ENCODE measurements around the gene CRISP2.

Gene CRISP2

DNA sequence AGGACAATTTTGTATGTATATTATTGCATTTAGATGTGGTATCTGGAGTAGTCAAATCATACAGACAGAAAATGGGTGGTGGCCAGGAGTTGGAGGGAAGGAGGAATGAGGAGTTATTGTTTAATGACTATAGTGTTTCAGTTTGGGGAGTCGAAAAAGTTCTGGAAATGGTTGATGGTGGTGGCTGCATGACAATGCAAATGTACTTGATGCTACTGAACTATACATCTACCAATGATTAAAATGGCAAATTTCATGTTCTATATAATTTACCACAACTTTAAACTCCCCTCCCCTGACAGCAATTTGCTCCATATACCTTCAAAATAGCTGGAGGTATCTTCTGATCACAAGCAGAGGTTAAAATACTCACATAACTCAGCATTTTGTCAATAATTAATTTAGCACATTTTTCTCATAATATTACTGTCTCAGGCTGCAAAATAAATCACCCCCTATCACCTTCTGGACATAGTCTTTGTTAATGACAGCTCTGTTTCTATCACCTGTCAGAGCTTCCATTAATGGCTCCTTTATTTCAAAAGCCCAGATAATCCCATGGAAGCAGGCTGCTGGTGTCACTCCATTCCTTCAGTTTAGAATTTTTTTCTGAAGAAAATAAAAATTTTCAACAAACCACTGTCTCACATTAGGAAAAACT lies 51.0 kb downstream of the CRISP2 start:
- no peak for DNase-seq (ENCODE audit: low read depth in 2 of 2)

DNA sequence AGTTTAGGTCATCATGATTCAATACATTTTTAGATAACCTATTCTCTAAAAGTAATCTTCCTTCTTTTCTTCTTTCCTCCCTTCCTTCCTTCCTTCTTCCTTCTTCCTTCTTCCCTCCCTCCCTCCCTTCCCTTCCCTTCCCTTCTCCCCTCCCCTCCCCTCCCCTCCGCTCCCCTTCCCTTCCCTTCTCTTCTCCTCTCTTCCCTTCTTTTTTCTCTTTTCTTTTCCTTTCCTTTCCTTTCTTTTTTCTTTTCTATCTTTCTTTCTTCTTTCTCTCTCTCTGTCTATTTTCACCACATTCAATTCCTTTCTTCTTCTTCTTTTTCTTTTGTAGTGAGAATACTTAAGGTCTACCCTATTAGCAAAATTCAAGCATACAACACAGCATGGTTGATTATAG lies 59.4 kb downstream of the CRISP2 start:
- no peak for DNase-seq (ENCODE audit: low read depth in 2 of 2)

DNA sequence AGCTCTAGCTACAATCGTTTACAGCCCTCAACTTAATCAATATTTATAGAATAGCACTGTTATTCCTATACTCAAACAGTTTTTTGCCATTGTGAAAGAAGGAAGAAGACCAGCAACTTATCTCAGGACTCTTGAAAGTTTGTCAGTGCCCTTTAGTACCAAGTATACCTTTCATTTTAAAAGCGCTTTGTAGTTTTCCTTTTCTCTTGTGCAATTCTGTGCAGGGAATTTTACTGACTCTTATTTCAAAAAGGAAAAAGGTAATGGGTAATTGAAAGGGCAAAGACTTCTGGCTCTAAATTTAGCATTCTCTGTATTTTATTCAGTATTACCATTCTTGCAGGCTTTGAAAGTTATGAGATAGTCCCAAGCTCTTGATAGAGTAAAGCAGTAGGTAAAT lies 59.9 kb downstream of the CRISP2 start:
- no peak for DNase-seq (ENCODE audit: low read depth in 2 of 2)

- no peak for DNase-seq (ENCODE audit: low read depth in 2 of 2)
Measured at GRCh38 chr6:49651239-49651638, 62.1 kb downstream of the CRISP2 start.

DNA sequence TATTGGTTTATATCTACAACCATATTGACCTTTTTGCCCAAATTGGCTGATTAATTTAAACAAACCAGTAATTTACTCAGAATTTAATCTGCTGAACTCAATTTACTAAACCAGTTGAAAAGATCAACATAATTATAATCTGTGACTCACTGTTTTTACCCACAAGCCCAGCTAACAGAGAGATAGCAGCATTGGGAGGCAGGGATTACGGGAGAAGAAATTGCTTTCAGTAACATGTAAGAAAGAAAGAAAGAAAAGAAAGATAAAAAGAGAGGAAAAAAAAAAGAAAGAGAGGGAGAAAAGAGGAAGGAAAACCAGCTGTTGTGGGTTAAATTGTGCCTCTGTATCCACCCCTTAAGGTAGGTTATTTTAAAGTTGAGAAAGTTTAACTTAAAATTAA lies 63.4 kb downstream of the CRISP2 start:
- no peak for DNase-seq (ENCODE audit: low read depth in 2 of 2)

DNA sequence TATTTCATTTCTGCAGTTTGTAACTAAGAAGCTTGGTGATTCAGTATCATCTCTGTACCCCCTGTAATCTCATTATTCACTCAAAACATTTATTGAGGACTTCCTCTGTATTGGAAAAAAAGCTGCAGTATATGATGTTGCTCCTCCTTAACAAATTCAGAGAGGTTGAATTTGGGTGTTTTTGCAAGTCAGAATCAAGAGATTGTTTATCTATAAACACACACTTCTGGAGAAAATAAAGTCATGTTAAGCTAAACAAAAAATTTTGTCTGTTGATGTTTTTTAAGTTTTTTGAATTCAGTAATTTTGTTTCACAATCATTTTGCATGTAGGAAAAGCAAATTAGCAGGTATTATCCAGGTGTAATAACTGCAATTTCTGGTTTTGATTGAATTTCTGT lies 65.3 kb downstream of the CRISP2 start:
- DNase-seq (ENCODE audit: low read depth in 2 of 2), result no peak

GRCh38 chr6:49647476-49647875 lies 65.9 kb downstream of the CRISP2 start:
- no peak for DNase-seq (ENCODE audit: low read depth in 2 of 2)

- no peak for DNase-seq (ENCODE audit: low read depth in 2 of 2)
Measured at GRCh38 chr6:49646942-49647341, 66.4 kb downstream of the CRISP2 start.

DNA sequence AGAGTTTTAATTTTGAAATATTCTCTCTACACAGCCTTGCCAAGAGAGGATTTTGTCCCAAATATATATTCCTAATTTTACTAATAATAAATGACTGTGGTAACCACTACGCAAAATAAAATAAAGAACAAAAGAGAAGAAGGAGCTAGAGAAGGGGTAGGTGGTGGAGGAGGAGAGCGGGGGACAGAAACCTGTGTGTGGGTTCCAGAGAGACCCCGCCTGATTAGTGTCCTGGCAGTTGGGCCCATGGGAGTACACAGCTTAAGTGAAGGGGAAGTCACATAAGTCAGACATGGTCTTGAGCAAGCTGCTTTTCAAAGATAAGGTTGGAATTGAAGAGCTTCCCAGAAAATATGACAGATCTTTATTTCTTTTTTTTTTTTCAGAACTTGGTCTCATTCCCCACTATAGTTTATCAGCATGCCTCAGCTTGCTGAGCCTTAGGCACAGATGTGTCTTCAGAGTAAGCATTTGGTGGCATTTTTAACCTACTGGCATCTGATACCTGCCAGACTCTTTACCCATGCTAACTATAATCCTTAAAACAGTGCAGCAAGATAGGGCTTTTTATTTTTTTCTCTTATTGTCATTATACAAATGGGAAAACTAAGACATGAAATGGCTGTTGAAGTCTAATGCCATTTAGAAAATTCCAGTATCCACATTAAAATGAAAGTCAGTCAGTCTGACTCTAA lies 67.1 kb downstream of the CRISP2 start:
- DNase-seq (ENCODE audit: low read depth in 2 of 2), result no peak

- no peak for DNase-seq (ENCODE audit: low read depth in 2 of 2)
Measured at GRCh38 chr6:49645139-49645538, 68.2 kb downstream of the CRISP2 start.
